Activated CD8-positive, alpha-beta memory T cell treated with anti-CD3 and anti-CD28 coated beads, Interleukin-2, amount 50 U/mL, for 48 hours (primary cell): ENCODE results near the gene TGFA.

Source experiments
- DNase-seq: peaks from one replicate; pipeline ENCODE4 v3.0.0-alpha.2; 2020

TGFA gene

GRCh38 chr2:70553584-70554337, at the start of gene TGFA:
TSS of gene TGFA (minus strand) at chr2:70553826. CDS start at chr2:70553767, 59 bp downstream.
- peak; percentile 84 for DNase-seq

- DNase-seq = no peak
These were observed 49.4 kb upstream of the TGFA start for GRCh38 chr2:70603066-70603465.

DNA sequence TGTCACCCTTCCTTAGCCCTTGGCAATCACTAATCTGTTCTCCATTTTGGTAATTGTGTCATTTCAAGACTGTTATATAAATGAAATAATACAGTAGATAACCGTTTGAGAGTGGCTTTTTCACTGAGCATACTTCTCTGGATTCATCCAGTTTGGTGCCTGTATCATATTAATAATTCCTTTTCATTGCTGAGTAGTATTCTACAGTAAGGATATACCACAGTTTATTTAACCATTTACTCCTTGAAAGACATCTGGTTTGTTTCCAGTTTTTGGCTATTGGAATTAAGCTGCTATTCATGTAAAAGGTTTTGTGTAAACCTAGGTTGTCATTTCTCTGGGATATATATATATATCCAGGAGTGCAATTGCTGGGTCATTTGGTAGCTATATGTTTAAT, 44.6 kb upstream of the TGFA start:
- DNase-seq = no peak

GRCh38 chr2:70596739-70597138, 43.1 kb upstream of the TGFA start:
- no peak for DNase-seq

DNA sequence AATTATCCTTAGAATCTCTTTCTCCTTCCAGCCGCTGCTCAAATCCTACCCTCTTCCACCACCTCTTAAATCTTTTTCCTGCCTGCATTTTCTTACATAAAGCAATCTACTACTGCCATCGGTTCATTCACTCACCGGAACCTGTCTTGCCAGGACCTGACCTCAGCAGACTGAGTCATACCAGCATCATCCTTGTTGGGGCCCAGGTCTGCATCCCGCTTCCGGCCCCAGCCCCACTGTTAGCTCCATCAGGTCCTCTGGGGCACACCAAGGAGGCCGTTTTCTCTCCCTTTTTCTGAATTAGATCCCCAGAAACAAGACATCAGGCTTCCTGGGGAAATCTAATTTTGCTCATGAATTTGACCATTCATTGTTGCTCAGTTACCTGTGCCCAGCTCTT, 42.7 kb upstream of the TGFA start:
- no peak for DNase-seq

- DNase-seq = no peak
These were observed 29.5 kb upstream of the TGFA start for GRCh38 chr2:70583091-70583490.

GRCh38 chr2:70580352-70580751, 26.7 kb upstream of the TGFA start:
- no peak for DNase-seq

GRCh38 chr2:70574618-70575017, 21.0 kb upstream of the TGFA start:
- DNase-seq = no peak

DNA sequence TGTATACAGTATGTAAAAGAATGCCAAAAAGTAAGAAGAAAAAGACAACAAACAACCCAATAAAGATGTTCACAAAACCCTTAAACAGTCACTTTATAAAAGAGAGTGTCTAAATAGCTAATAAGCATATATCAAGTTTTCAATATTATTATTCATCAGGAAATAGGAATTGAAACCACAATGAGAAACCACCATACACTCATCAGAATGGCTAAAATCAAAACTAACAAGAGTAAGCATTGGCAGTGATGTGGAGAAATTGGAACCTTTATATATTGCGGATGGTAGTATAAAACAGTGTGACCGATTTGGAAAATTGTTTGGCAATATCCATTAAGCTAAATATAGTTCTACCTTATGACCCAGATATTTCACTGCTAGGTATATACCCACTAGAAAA, 20.5 kb upstream of the TGFA start:
- DNase-seq = no peak

- DNase-seq = no peak
These were observed 16.5 kb upstream of the TGFA start for GRCh38 chr2:70570041-70570661.

- DNase-seq = no peak
These were observed 15.9 kb upstream of the TGFA start for GRCh38 chr2:70569559-70569958.

GRCh38 chr2:70566906-70567305, 13.3 kb upstream of the TGFA start:
- DNase-seq = no peak

- DNase-seq = no peak
These were observed 12.8 kb upstream of the TGFA start for GRCh38 chr2:70566464-70566863.

GRCh38 chr2:70565039-70565731, 11.6 kb upstream of the TGFA start:
- no peak for DNase-seq

DNA sequence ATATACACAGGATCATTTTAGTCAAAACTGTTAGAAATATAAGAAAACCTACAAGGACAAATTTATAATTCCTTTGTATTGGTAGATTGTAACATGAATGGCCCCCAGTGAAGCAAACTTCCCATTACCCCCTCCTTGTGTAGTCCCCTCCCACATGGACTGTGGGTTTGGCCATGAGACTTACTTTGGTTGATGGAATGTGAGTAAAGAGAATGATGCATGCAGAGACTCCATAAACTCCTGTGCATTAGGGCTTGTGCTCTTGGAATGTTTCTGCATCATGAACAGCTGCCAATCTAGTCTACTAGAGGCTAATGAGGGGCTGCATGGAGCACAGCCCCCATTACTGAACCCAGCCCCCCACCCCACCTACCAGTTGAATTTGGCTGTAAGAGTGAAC, 8.3 kb upstream of the TGFA start:
- no peak for DNase-seq

- no peak for DNase-seq
These were observed 6.8 kb upstream of the TGFA start for GRCh38 chr2:70560442-70560841.

DNA sequence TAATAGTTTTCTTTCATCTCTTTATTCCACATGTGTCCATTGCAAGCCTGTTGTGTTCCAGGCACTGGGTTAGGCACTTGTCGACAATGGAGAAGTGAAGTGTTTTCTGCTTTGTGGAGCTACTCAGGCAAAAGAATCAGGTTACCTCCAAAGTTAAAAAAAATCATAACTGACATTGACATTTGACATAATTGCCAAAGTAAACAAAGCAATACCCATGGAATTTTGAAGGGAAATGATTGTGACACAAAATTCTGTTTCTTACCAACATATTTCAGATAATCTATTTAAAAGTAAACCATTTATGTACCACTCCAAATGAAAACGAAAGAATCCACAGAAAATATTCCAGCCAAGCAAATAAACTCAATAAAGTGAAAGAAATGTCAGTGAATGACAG, 6.4 kb upstream of the TGFA start:
- no peak for DNase-seq

DNA sequence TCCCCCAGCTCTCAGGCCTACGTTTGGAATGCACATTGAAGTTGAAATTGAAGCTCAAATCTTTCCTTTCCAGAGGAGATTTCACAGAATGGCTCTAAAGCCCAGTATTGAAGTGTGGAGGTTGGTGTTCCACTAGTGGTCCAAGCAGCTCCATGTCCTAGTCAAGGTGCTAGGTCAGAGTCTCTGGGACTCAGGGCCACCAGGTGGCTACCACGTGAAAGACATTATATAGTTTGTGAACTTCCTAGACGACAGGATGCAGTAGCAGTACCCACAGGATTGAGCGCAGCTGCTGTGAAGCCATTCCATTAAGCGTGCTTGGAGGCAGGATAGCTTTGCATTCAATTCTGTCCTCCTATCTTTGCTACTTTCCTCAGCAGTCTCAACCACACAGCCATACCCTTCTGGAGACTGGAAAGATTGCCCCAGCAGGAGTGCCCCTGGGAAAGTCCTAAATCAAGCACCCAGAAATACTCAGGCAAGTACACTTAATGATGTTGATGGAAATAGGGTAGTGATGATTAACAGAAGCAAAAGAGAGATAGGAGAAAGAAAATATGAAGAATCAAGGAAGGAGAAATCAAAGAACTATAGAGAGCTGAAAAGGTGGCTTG, 4.7 kb upstream of the TGFA start:
- DNase-seq = no peak

DNA sequence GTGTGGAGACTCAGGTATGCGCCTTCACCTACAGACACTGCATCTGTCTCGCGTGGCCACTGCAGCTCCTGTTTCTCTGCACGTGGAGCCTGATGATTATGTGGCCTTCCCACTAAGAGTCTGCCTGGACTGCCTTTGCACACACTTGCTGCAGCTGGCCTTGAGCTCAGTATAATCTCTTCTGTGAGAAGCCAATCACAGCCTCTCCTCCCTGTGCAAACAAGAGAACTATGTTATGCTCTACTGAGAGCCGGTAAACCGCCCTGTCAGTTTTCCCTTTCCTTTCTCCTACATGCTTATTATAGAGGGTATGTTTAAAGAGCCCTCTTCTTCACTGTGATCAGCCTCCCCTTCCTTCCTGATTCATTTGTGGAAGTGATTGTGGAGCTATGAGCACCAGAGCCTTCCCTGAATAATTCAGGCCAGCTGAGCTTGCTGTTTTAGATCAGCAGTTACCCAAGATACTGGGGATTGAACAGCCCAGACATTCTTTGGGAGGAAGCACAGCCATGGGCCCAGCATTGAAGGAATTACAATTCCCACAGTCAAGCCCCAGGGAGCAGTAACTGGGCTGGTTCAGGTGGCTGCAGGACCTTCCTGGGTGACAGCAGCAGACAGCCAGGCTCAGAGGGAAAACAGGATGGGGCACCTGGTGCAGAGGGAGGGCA, 3.7 kb upstream of the TGFA start:
- DNase-seq = no peak

DNA sequence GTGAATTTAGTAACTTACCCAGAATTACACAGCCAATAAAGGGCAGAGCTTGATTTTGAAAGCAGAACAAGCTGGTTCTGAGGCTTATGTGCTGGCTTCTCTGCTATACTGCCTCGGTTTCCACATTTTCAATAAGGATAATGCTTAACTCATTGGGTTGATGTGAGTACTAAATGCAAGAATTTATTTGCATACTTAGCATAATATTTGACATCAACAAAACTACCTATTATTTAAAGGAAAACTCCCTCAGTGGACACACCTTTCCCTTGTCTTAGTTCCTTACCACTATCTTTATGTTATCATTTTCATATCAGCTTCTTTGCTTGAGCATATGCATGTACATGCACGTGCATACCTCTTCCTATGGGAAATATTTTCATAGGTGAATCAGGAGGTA, 3.0 kb upstream of the TGFA start:
- DNase-seq = no peak

DNA sequence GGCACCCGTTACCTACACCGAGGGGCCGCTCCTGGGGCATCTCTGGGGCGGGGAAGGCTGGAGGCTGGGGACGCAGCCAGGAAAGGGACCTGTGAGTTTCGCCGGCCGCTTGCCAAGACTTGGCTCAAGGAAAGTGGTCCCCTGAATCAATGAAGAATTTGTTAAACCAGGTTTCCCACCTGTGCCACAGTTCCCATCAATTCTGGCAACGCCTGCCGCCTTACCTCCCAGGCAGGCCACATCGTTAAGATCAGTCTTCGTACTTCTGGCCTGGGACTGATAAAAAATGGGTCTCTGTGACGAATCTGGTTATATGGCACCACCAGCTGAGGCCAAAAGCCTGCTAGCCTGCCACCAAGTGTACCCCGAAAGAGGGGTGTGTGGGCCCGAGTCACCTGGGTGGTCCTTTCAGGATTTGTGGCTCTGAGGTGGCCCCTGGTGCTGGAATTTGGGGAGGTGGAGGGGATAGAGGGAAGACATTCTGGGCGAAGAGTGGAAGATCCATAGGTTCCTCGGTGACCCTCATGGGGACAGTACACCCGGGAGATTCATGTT, 789 bp upstream of the TGFA start:
- DNase-seq = no peak

GRCh38 chr2:70553334-70553583, 367 bp downstream of the TGFA start:
- no peak for DNase-seq
